Mesenchymal stem cell (in vitro differentiated cells and primary cell): Measurements from ENCODE around the gene PLA2G6.
A peak's percentile ranks its signal among the peaks of the same experiment; 100 is the strongest.

ENCODE experiments used
- DNase-seq: peaks from one replicate; pipeline ENCODE4 v3.0.0-alpha.2; 2013
- H2AFZ ChIP-seq: one replicate; pipeline ENCODE4 v1.6.1; 2013; ENCODE audit warnings: low read depth, mild to moderate bottlenecking, control low read depth, inconsistent platforms, low read length, moderate library complexity
- H2AK5ac ChIP-seq: 2 replicates; pipeline ENCODE4 v1.6.1; 2013; ENCODE audit warnings: low read length, moderate library complexity, mild to moderate bottlenecking, inconsistent platforms; ENCODE audit not compliant: severe bottlenecking
- H2BK120ac ChIP-seq: one replicate; pipeline ENCODE4 v1.6.1; 2013; ENCODE audit warnings: low read depth, mild to moderate bottlenecking, inconsistent platforms, low read length, moderate library complexity
- H2BK12ac ChIP-seq, 2 experiments: one replicate each; pipeline ENCODE4 v1.6.1; 2013; ENCODE audit warnings: inconsistent platforms in 2 of 2, low read length in 2 of 2, mild to moderate bottlenecking in 2 of 2, moderate library complexity in 2 of 2, control low read depth in 1 of 2
- H2BK15ac ChIP-seq: one replicate; pipeline ENCODE4 v1.6.1; 2013; ENCODE audit warnings: mild to moderate bottlenecking, low read depth, inconsistent platforms; ENCODE audit not compliant: poor library complexity, severe bottlenecking
- H2BK5ac ChIP-seq: 2 replicates; pipeline ENCODE4 v1.6.1; 2013; ENCODE audit warnings: low read depth, mild to moderate bottlenecking, low read length, control low read depth, inconsistent platforms; ENCODE audit not compliant: poor library complexity, severe bottlenecking
- H3K14ac ChIP-seq, 2 experiments: one replicate each; pipeline ENCODE4 v1.6.1; 2013; ENCODE audit warnings: inconsistent platforms in 2 of 2, low read length in 2 of 2, control low read depth in 1 of 2, mild to moderate bottlenecking in 1 of 2, moderate library complexity in 1 of 2
- H3K18ac ChIP-seq, 2 experiments: one replicate each; pipeline ENCODE4 v1.6.1; 2013; ENCODE audit warnings: inconsistent platforms in 2 of 2, low read length in 2 of 2, control low read depth in 1 of 2, low read depth in 1 of 2, mild to moderate bottlenecking in 1 of 2
- H3K23ac ChIP-seq, 2 experiments: one replicate each; pipeline ENCODE4 v1.6.1; 2013; ENCODE audit warnings: inconsistent platforms in 2 of 2, low read length in 2 of 2, mild to moderate bottlenecking in 2 of 2, moderate library complexity in 2 of 2, control low read depth in 1 of 2
- H3K27ac ChIP-seq: 2 replicates; pipeline ENCODE4 v1.5.1; 2013; ENCODE audit warnings: mild to moderate bottlenecking, moderate library complexity, low read length, control low read depth, inconsistent platforms; ENCODE audit not compliant: poor library complexity, severe bottlenecking
- H3K27me3 ChIP-seq, 2 experiments: 2 replicates each; pipeline versions ENCODE4 v1.6.1 to v1.7.0; 2013; ENCODE audit warnings: low read length in 2 of 2, mild to moderate bottlenecking in 2 of 2, moderate library complexity in 2 of 2, control low read depth in 1 of 2, inconsistent platforms in 1 of 2; ENCODE audit not compliant: control insufficient read depth in 1 of 2, insufficient read depth in 1 of 2
- H3K36me3 ChIP-seq, 2 experiments: 2 replicates each; pipeline versions ENCODE4 v1.6.1 to v1.7.0; 2013; ENCODE audit warnings: low read length in 2 of 2, control low read depth in 1 of 2, inconsistent platforms in 1 of 2, low read depth in 1 of 2, mild to moderate bottlenecking in 1 of 2; ENCODE audit not compliant: insufficient read depth in 2 of 2, control insufficient read depth in 1 of 2
- H3K4ac ChIP-seq, 2 experiments: one replicate each; pipeline ENCODE4 v1.6.1; 2013; ENCODE audit warnings: inconsistent platforms in 2 of 2, low read length in 2 of 2, mild to moderate bottlenecking in 2 of 2, moderate library complexity in 2 of 2, control low read depth in 1 of 2, low read depth in 1 of 2
- H3K4me1 ChIP-seq: 2 replicates; pipeline ENCODE4 v1.6.1; 2013; ENCODE audit warnings: low read depth, low read length, control low read depth; ENCODE audit not compliant: control insufficient read depth, insufficient read depth
- H3K4me2 ChIP-seq: 2 replicates; pipeline ENCODE4 v1.6.1; 2013; ENCODE audit warnings: low read length, mild to moderate bottlenecking, inconsistent platforms; ENCODE audit not compliant: poor library complexity, severe bottlenecking
- H3K4me3 ChIP-seq, 2 experiments: 2 replicates each; pipeline versions ENCODE4 v1.5.1 to v1.7.0; 2013; ENCODE audit warnings: low read length in 2 of 2, mild to moderate bottlenecking in 2 of 2, control low read depth in 1 of 2, low read depth in 1 of 2; ENCODE audit not compliant: insufficient read depth in 1 of 2
- H3K79me1 ChIP-seq: replicated peaks from 2 replicates; pipeline ENCODE4 v1.6.1; 2013; ENCODE audit warnings: mild to moderate bottlenecking, control low read depth, low read length, inconsistent platforms; ENCODE audit not compliant: poor library complexity, severe bottlenecking
- H3K9ac ChIP-seq: 2 replicates; pipeline ENCODE4 v1.7.0; 2013; ENCODE audit warnings: mild to moderate bottlenecking, low read length, moderate library complexity
- H3K9me3 ChIP-seq: 2 replicates; pipeline ENCODE4 v1.7.0; 2013; ENCODE audit warnings: mild to moderate bottlenecking, low read length; ENCODE audit not compliant: control insufficient read depth
- H4K8ac ChIP-seq: one replicate; pipeline ENCODE4 v1.6.1; 2013; ENCODE audit warnings: inconsistent platforms, mild to moderate bottlenecking, low read length, moderate library complexity
- H4K91ac ChIP-seq: one replicate; pipeline ENCODE4 v1.6.1; 2013; ENCODE audit warnings: mild to moderate bottlenecking, low read length, inconsistent platforms
- WGBS: methylation state at CpG from one replicate; pipeline ENCODE4 v1.1.7; 2013; ENCODE audit warnings: mixed read lengths; 5-methylcytosine and 5-hydroxymethylcytosine counted together

The PLA2G6 gene

DNA sequence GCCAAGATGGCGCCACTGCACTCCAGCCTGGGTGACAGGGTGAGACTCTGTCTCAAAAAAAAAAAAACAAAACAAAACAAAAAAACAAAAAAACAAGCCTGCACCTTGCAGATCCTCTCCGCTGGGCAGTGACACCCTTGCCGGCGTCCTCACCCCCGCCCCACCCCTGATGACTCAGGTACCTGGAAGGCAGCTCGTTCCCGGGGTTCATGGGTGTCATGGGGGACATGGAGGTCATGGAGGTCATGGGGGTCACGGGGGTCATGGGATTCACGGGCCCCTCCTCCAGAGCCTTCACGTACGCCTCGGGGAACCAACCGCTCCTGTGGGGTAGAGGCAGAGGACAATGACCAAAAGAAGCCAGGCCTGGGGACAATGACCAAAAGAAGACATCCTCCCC, 94.7 kb downstream of the PLA2G6 start:
- Histone ChIP-seq H3K4me2 (no peak overlapping the region), H3K14ac (no peak overlapping the region), H2BK15ac (no peak overlapping the region), H3K4me1 (peaks cover 12% of the 10 kb centered on the region), H4K8ac (no peak overlapping the region), H2BK120ac (no peak overlapping the region), H3K23ac (no peak overlapping the region), H3K4ac (no peak overlapping the region), H3K36me3 (peaks cover 4 to 8% of the 10 kb centered on the region in 2 experiments), H3K9me3 (no peaks in the 10 kb centered on the region), H3K9ac (no peak overlapping the region), H2AFZ (no peak overlapping the region), H2BK5ac (no peak overlapping the region), H3K79me1 (no peaks in the 10 kb centered on the region), H3K18ac (no peak overlapping the region), H3K27ac (no peak overlapping the region), H3K27me3 (peaks cover 18 to 22% of the 10 kb centered on the region in 2 experiments), H2AK5ac (no peak overlapping the region), H3K4me3 (no peak overlapping the region), H4K91ac (no peak overlapping the region), H2BK12ac (no peak overlapping the region)
- DNase-seq, result no peak
- WGBS, result 90% methylated on average over 13 of the region's 13 CpGs

DNA sequence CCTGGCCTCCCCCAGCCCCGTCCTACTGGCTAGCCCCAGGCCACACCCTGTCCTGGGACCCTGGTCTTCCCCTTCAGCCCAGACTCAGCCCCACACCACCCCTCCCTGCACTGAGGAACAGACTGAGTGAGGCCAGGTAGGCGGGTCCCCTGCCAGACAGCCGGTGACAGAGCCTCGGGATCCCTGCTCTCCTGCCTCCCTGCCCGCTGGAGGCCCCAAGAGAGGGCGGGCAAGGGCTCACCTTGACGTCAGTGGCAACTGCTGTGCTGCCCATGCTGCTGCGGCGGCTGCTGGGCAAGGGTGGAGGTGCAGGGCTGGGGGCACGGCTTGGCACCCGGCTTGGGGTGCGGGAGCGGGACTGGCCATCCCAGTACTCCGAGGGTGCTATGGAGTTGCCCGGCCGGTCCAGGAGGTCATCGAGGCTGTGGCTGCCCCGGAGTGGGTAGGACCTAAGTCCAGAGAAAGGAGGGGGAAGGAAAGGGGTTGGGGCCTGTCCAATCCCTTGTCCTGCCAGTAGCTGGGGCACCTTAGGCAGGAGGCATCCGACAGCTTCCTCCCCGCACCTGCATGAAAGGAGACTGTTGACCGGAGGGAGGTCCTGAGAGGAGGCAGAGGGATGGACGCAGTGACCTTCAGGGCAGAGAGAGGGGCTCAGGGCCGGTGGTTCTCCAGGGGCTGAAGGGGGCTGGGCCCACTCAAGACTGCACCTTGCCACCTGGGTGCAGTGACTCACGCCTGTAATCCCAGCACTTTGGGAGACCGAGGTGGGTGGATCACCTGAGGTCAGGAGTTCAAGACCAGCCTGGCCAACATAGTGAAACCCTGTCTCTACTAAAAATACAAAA, 95.4 kb downstream of the PLA2G6 start:
- H3K18ac ChIP-seq, result no peak overlapping the region
- DNase-seq, result no peak
- H3K79me1 ChIP-seq, result no peaks in the 10 kb centered on the region
- H2AFZ ChIP-seq, result no peak overlapping the region
- H2BK15ac ChIP-seq, result no peak overlapping the region
- H4K91ac ChIP-seq, result no peak overlapping the region
- H3K4ac ChIP-seq, result no peak overlapping the region
- no peak overlapping the region for H3K9ac ChIP-seq
- H3K9me3 ChIP-seq, result no peaks in the 10 kb centered on the region
- no peak overlapping the region for H3K4me3 ChIP-seq
- peak overlapping the region in 1 of 2 experiments; percentile 43 for H2BK12ac ChIP-seq
- no peak overlapping the region for H3K14ac ChIP-seq
- peaks cover 4 to 8% of the 10 kb centered on the region in 2 experiments for H3K36me3 ChIP-seq
- no peak overlapping the region for H3K4me2 ChIP-seq
- H2BK120ac ChIP-seq, result no peak overlapping the region
- H3K27me3 ChIP-seq, result peaks cover 24 to 26% of the 10 kb centered on the region in 2 experiments
- H3K4me1 ChIP-seq, result peaks cover 19% of the 10 kb centered on the region
- no peak overlapping the region for H2AK5ac ChIP-seq
- no peak overlapping the region for H3K27ac ChIP-seq
- no peak overlapping the region for H2BK5ac ChIP-seq
- peak overlapping the region in 1 of 2 experiments; percentile 9 for H3K23ac ChIP-seq
- 90% methylated on average over 23 of the region's 25 CpGs for WGBS
- H4K8ac ChIP-seq, result no peak overlapping the region

DNA sequence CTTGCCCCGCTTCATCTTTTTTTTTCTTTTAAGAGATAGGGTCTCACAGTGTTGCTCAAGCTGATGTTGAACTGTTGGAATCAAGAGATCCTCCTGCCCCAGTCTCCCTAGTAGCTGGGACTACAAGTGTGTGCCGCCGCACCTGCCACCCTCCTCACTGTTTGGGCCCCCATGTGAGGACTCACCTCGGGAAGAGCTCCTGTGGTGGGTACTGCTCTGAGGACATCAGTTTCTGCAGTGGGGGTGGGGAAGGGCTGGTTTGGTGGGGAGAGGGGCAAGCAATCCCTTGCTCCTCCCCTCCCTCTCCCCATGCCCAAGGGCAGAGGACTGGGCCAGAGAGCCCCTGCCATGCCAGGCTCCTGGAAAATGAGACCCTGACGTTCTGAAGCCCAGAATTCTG, 96.1 kb downstream of the PLA2G6 start:
- Histone ChIP-seq H3K79me1 (no peaks in the 10 kb centered on the region), H2BK120ac (no peak overlapping the region), H3K4ac (no peak overlapping the region), H4K91ac (no peak overlapping the region), H3K27ac (no peak overlapping the region), H2AK5ac (no peak overlapping the region), H3K18ac (no peak overlapping the region), H3K9me3 (no peaks in the 10 kb centered on the region), H2BK5ac (no peak overlapping the region), H4K8ac (no peak overlapping the region), H3K4me2 (no peak overlapping the region), H3K9ac (no peak overlapping the region), H3K4me1 (peaks cover 25% of the 10 kb centered on the region), H3K14ac (no peak overlapping the region), H3K4me3 (no peak overlapping the region), H3K36me3 (peaks cover 4 to 8% of the 10 kb centered on the region in 2 experiments), H2BK15ac (no peak overlapping the region), H3K23ac (no peak overlapping the region), H2AFZ (no peak overlapping the region), H2BK12ac (no peak overlapping the region), H3K27me3 (peaks cover 22 to 28% of the 10 kb centered on the region in 2 experiments)
- WGBS, result 53% methylated on average over 1 of the region's 5 CpGs
- no peak for DNase-seq

DNA sequence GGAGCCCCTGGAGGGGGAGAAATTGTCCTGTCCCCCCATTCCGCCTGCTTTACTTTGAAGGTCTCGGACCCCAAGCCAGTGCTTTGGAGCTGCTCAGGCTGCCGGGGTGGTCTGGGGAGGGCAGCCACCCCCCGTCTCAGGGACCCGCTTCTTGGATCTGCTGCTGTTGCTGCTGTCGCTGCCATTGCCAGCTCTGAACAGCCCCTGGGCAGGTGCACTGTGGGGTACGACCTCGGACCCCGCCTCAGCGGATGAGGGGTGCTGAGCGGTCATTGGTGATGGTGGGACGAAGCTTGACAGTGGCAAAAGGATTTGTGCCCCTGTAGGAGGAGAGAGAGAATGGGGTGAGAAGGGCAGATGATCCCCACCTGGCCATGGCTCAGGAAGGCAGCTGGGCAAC, 96.6 kb downstream of the PLA2G6 start:
- Histone ChIP-seq H3K23ac (no peak overlapping the region), H3K4ac (no peak overlapping the region), H3K9me3 (no peaks in the 10 kb centered on the region), H3K9ac (no peak overlapping the region), H4K91ac (no peak overlapping the region), H4K8ac (no peak overlapping the region), H2BK12ac (no peak overlapping the region), H3K36me3 (peaks cover 4 to 8% of the 10 kb centered on the region in 2 experiments), H2BK120ac (no peak overlapping the region), H3K4me3 (no peak overlapping the region), H2AFZ (no peak overlapping the region), H3K4me2 (no peak overlapping the region), H2BK15ac (no peak overlapping the region), H2AK5ac (no peak overlapping the region), H3K79me1 (no peaks in the 10 kb centered on the region), H3K27ac (no peak overlapping the region), H3K27me3 (peaks cover 26 to 30% of the 10 kb centered on the region in 2 experiments), H3K14ac (no peak overlapping the region), H3K18ac (no peak overlapping the region), H3K4me1 (peaks cover 25% of the 10 kb centered on the region), H2BK5ac (no peak overlapping the region)
- no peak for DNase-seq
- WGBS, result 97% methylated on average over 12 of the region's 12 CpGs
